GM12891 (cell line): Measurements from ENCODE around the gene WDR4.
"Not testable (repeated sequence)": the region's sequence is repeated elsewhere in the genome, so short reads cannot be mapped to it uniquely, and the experiment has no call there.

Experiments
- DNase-seq: peaks from one replicate; pipeline ENCODE4 v3.0.0; 2011; ENCODE audit warnings: low spot score; ENCODE audit not compliant: insufficient read length
- FAIRE-seq: peaks from 2 replicates; lab custom pipeline; 2011; peaks lifted over from hg19 to GRCh38; lab: Jason Lieb, UNC
- PAX5 ChIP-seq: IDR thresholded peaks from 2 replicates; pipeline ENCODE4 v1.6.1; 2011; ENCODE audit warnings: low read length, moderate library complexity, mild to moderate bottlenecking; ENCODE audit not compliant: insufficient read depth, severe bottlenecking
- POLR2A ChIP-seq: IDR thresholded peaks from 2 replicates; pipeline ENCODE4 v1.6.1; 2011; ENCODE audit warnings: low read depth, low read length, control low read depth
- POLR2AphosphoS5 ChIP-seq: IDR thresholded peaks from 2 replicates; pipeline ENCODE4 v1.6.1; 2011; ENCODE audit warnings: low read depth, low read length, control low read depth
- POU2F2 ChIP-seq: IDR thresholded peaks from 2 replicates; pipeline ENCODE4 v1.6.1; 2011; ENCODE audit warnings: low read depth, mild to moderate bottlenecking, control low read depth, low read length, moderate library complexity
- SPI1 ChIP-seq: IDR thresholded peaks from 2 replicates; pipeline ENCODE4 v1.6.1; 2011; ENCODE audit warnings: low read depth, low read length, control low read depth
- TAF1 ChIP-seq: IDR thresholded peaks from 2 replicates; pipeline ENCODE4 v1.6.1; 2011; ENCODE audit warnings: low read depth, low read length, control low read depth

WDR4 gene

GRCh38 chr21:42839271-42840231, 39.8 kb downstream of the WDR4 start:
- DNase-seq (no peak), FAIRE-seq (no peak)
- TF ChIP-seq PAX5 (no peak), SPI1 (no peak), POLR2AphosphoS5 (no peak; the same call in 1 of the 2 replicates), POU2F2 (no peak), TAF1 (no peak)

GRCh38 chr21:42838212-42838690, 41.1 kb downstream of the WDR4 start:
- DNase-seq, FAIRE-seq: not testable (repeated sequence)

- FAIRE-seq: no peak
- TF ChIP-seq SPI1: no peak
- no peak for TF ChIP-seq POLR2A
- no peak for TF ChIP-seq PAX5
- TF ChIP-seq POLR2AphosphoS5: no peak
- no peak for TF ChIP-seq TAF1
- no peak for TF ChIP-seq POU2F2
- no peak for DNase-seq
Measured at GRCh38 chr21:42837421-42838211, 41.7 kb downstream of the WDR4 start.

- FAIRE-seq (no peak), DNase-seq (no peak)
- TF ChIP-seq POLR2AphosphoS5 (no peak), POU2F2 (no peak), POLR2A (no peak)
Measured at GRCh38 chr21:42836767-42837301, 42.5 kb downstream of the WDR4 start.

GRCh38 chr21:42836402-42836666, 43.0 kb downstream of the WDR4 start:
- TF ChIP-seq POLR2A: no peak
- TF ChIP-seq SPI1: no peak
- TF ChIP-seq PAX5: no peak
- TF ChIP-seq TAF1: no peak
- no peak for TF ChIP-seq POLR2AphosphoS5
- TF ChIP-seq POU2F2: no peak
- no peak for FAIRE-seq
- DNase-seq: no peak

GRCh38 chr21:42835611-42836401, 43.5 kb downstream of the WDR4 start:
- DNase-seq: no peak
- FAIRE-seq: no peak
- TF ChIP-seq POU2F2 (no peak), PAX5 (no peak), POLR2A (no peak), POLR2AphosphoS5 (no peak)

- DNase-seq (no peak), FAIRE-seq (no peak)
- TF ChIP-seq POU2F2 (no peak), SPI1 (no peak), PAX5 (no peak), TAF1 (no peak), POLR2A (no peak), POLR2AphosphoS5 (no peak)
Measured at GRCh38 chr21:42835211-42835610, 44.1 kb downstream of the WDR4 start.

- no peak for FAIRE-seq
- no peak for DNase-seq
- TF ChIP-seq TAF1 (no peak), SPI1 (no peak), POLR2AphosphoS5 (no peak), POU2F2 (no peak), POLR2A (no peak), PAX5 (no peak)
Measured at GRCh38 chr21:42834726-42835191, 44.6 kb downstream of the WDR4 start.
